HepG2 (cell line): ENCODE data around the gene SYNE1. TPM values are rescaled to one million over a fixed set of nuclear protein-coding genes. Genes with fewer than 3 reads are reported as not detected.

Source experiments
- ATAC-seq: fragments of 200-7000 bp; cut with Tn5 transposase; 3 replicates; pipeline ENCODE4 v1.9.1; 2020; ENCODE audit warnings: mild to moderate bottlenecking, moderate library complexity
- BruUV-seq: library from RNA; stranded (reverse); fragments of 400-500 nt; replicated peaks from 2 replicates; lab custom pipeline; 2021; lab: Mats Ljungman, UMichigan
- CTCF ChIA-PET: fragments of 300-600 bp; formaldehyde crosslinking; extraction: SDS; loops from one replicate; lab custom pipeline; 2021; ENCODE audit warnings: low total read pairs, inconsistent platforms, low intra/inter-chr PET ratio; lab: Yijun Ruan, JAX
- POLR2A ChIA-PET: fragments of 350-600 bp; sonication (Branson Sonifier 250); formaldehyde crosslinking; loops from one replicate; lab custom pipeline; 2020; ENCODE audit warnings: antibody characterized with exemption, inconsistent platforms; lab: Yijun Ruan, JAX
- DNase-seq: peaks from one replicate; pipeline ENCODE4 v3.0.0-alpha.2; 2015; ENCODE audit warnings: low spot score
- FAIRE-seq: peaks from 3 replicates; lab custom pipeline; 2011; peaks lifted over from hg19 to GRCh38; lab: Jason Lieb, UNC
- H2AFZ ChIP-seq: one replicate; pipeline ENCODE4 v1.6.1; 2011; ENCODE audit warnings: low read length, inconsistent platforms
- H3K27ac ChIP-seq: fragments of 300-600 bp; 3 replicates; pipeline ENCODE4 v1.8.0; 2011; ENCODE audit warnings: mixed run types, mild to moderate bottlenecking, mixed read lengths, low read length, inconsistent platforms; ENCODE audit not compliant: insufficient read depth; ENCODE audit errors: extremely low read length
- H3K27me3 ChIP-seq, 2 experiments: fragments of 200-600 bp in 1 of 2; 2 replicates in 1 of 2; 3 replicates in 1 of 2; pipeline versions ENCODE4 v1.6.0 to v1.8.0; 2011; ENCODE audit warnings: low read length in 2 of 2, mild to moderate bottlenecking in 2 of 2, moderate library complexity in 2 of 2, inconsistent platforms in 1 of 2; ENCODE audit not compliant: insufficient read depth in 2 of 2, control insufficient read depth in 1 of 2
- H3K36me3 ChIP-seq, 2 experiments: fragments of 200-600 bp in 1 of 2; replicated peaks in 1 of 2; 2 replicates in 1 of 2; 3 replicates in 1 of 2; pipeline versions ENCODE4 v1.5.1 to v1.8.0; 2011; ENCODE audit warnings: low read length in 2 of 2, inconsistent platforms in 1 of 2; ENCODE audit not compliant: insufficient read depth in 2 of 2, control insufficient read depth in 1 of 2
- H3K4me1 ChIP-seq: 2 replicates; pipeline ENCODE4 v1.5.1; 2012; ENCODE audit warnings: low read length, inconsistent platforms; ENCODE audit not compliant: insufficient read depth
- H3K4me2 ChIP-seq: 2 replicates; pipeline ENCODE4 v1.6.0; 2011; ENCODE audit warnings: low read depth, low read length, inconsistent platforms
- H3K4me3 ChIP-seq, 3 experiments: fragments of 200-600 bp in 1 of 3; sonication (generic), shearing (Covaris generic) in 1 of 3; replicated peaks in 1 of 3; 2 replicates each; pipeline ENCODE4 v1.5.1; 2011 to 2016; ENCODE audit warnings: low read length in 3 of 3, inconsistent platforms in 2 of 3, low read depth in 2 of 3, mild to moderate bottlenecking in 2 of 3, control low read depth in 1 of 3, mixed read lengths in 1 of 3; ENCODE audit not compliant: insufficient read depth in 1 of 3
- H3K79me2 ChIP-seq: one replicate; pipeline ENCODE4 v1.6.1; 2011; ENCODE audit warnings: low read length, inconsistent platforms; ENCODE audit not compliant: insufficient read depth
- H3K9ac ChIP-seq: 2 replicates; pipeline ENCODE4 v1.6.0; 2011; ENCODE audit warnings: mild to moderate bottlenecking, low read depth, low read length, inconsistent platforms; ENCODE audit not compliant: insufficient read depth
- H3K9me3 ChIP-seq: 2 replicates; pipeline ENCODE4 v1.5.1; 2012; ENCODE audit warnings: mild to moderate bottlenecking, low read length
- H4K20me1 ChIP-seq: 2 replicates; pipeline ENCODE4 v1.6.0; 2011; ENCODE audit warnings: inconsistent platforms, mild to moderate bottlenecking, low read length, moderate library complexity; ENCODE audit not compliant: insufficient read depth
- KLF9 ChIP-seq: IDR thresholded peaks from 2 replicates; pipeline ENCODE4 v1.6.1; 2016; ENCODE audit warnings: low read depth
- NR0B2 ChIP-seq: sonication (generic); formaldehyde crosslinking; IDR thresholded peaks from 2 replicates; pipeline ENCODE4 v1.4.0; 2020; ENCODE audit warnings: mild to moderate bottlenecking, missing genetic modification reagents
- THYN1 ChIP-seq: sonication (generic); formaldehyde crosslinking; IDR thresholded peaks from 2 replicates; pipeline ENCODE4 v1.8.1; 2023; ENCODE audit warnings: low read depth, mild to moderate bottlenecking, moderate library complexity, missing genetic modification reagents, borderline replicate concordance
- TOPORS ChIP-seq: sonication (generic); formaldehyde crosslinking; IDR thresholded peaks from 2 replicates; pipeline ENCODE4 v1.8.0; 2023; ENCODE audit warnings: mild to moderate bottlenecking, missing genetic modification reagents
- ZFP90 ChIP-seq: sonication (generic); formaldehyde crosslinking; IDR thresholded peaks from 2 replicates; pipeline ENCODE4 v1.8.0; 2022; ENCODE audit warnings: missing genetic modification reagents, mild to moderate bottlenecking, inconsistent platforms, borderline replicate concordance
- ZKSCAN5 ChIP-seq: sonication (generic); formaldehyde crosslinking; IDR thresholded peaks from 2 replicates; pipeline ENCODE4 v1.5.1; 2020; ENCODE audit warnings: mild to moderate bottlenecking, missing genetic modification reagents
- ZNF431 ChIP-seq: sonication (generic); formaldehyde crosslinking; IDR thresholded peaks from 2 replicates; pipeline ENCODE4 v1.9.0; 2022; ENCODE audit warnings: missing genetic modification reagents, low read depth, mild to moderate bottlenecking, borderline replicate concordance
- WGBS: methylation state at CpG from one replicate; pipeline ENCODE4 v1.1.6; 2017; ENCODE audit warnings: low lambda C conversion rate; 5-methylcytosine and 5-hydroxymethylcytosine counted together
- in situ Hi-C: cut with HindIII; loops from 2 replicates; pipeline ENCODE4 v1.10.0; 2017; ENCODE audit warnings: low pct_unique_long_range_greater_than_20kb; ENCODE audit not compliant: extremely low pct_ligation_motif_present
- intact Hi-C: fragments of 100-400 bp; cut with micrococcal nuclease; formaldehyde crosslinking; loops from one replicate; pipeline ENCODE4 v1.10.0; 2022; ENCODE audit not compliant: unreplicated experiment
- polyA plus RNA-seq, 8 experiments: library from polyadenylated mRNA; depleted of rRNA in 3 of 8; stranded (reverse) in 7 of 8; unstranded in 1 of 8; fragments of >200 nt; fragmentation: Illumina TruSeq in 4 of 8; extraction: Trizol in 4 of 8; gene quantifications; 2 replicates each; pipeline versions ENCODE4 v1.2.1 to v1.2.3, GENCODE V29; 2011 to 2016; ENCODE audit warnings: low read depth in 4 of 8, missing spikeins in 1 of 8, mixed read lengths in 1 of 8; ENCODE audit not compliant: insufficient read depth in 1 of 8
- total RNA-seq, 5 experiments: library from RNA; depleted of rRNA; stranded (reverse); fragments of >200 nt; fragmentation: Illumina TruSeq; extraction: Trizol; gene quantifications; 2 replicates each; pipeline ENCODE4 v1.2.3, GENCODE V29; 2016; ENCODE audit warnings: low read depth in 1 of 5
- TF ChIP-seq, protein P1 (sequence below): sonication (generic); formaldehyde crosslinking; IDR thresholded peaks from 2 replicates; pipeline ENCODE4 v1.5.1; 2020; ENCODE audit warnings: mild to moderate bottlenecking, missing genetic modification reagents, borderline replicate concordance
- TF ChIP-seq, protein P2 (sequence below): sonication (generic); formaldehyde crosslinking; IDR thresholded peaks from 2 replicates; pipeline ENCODE4 v1.5.0; 2020; ENCODE audit warnings: missing genetic modification reagents, mild to moderate bottlenecking, borderline replicate concordance
- TF ChIP-seq, protein P3 (sequence below): sonication (generic); formaldehyde crosslinking; IDR thresholded peaks from 2 replicates; pipeline ENCODE4 v1.4.0; 2020; ENCODE audit warnings: missing genetic modification reagents, borderline replicate concordance

SYNE1 gene
- total and polyA plus RNA-seq, 2 of the 13 experiments (the other 11 are each of a cell fraction or from before 2014, with no cell fraction given) = 5.5 to 15.9 TPM

- TF ChIP-seq, protein P1, sequence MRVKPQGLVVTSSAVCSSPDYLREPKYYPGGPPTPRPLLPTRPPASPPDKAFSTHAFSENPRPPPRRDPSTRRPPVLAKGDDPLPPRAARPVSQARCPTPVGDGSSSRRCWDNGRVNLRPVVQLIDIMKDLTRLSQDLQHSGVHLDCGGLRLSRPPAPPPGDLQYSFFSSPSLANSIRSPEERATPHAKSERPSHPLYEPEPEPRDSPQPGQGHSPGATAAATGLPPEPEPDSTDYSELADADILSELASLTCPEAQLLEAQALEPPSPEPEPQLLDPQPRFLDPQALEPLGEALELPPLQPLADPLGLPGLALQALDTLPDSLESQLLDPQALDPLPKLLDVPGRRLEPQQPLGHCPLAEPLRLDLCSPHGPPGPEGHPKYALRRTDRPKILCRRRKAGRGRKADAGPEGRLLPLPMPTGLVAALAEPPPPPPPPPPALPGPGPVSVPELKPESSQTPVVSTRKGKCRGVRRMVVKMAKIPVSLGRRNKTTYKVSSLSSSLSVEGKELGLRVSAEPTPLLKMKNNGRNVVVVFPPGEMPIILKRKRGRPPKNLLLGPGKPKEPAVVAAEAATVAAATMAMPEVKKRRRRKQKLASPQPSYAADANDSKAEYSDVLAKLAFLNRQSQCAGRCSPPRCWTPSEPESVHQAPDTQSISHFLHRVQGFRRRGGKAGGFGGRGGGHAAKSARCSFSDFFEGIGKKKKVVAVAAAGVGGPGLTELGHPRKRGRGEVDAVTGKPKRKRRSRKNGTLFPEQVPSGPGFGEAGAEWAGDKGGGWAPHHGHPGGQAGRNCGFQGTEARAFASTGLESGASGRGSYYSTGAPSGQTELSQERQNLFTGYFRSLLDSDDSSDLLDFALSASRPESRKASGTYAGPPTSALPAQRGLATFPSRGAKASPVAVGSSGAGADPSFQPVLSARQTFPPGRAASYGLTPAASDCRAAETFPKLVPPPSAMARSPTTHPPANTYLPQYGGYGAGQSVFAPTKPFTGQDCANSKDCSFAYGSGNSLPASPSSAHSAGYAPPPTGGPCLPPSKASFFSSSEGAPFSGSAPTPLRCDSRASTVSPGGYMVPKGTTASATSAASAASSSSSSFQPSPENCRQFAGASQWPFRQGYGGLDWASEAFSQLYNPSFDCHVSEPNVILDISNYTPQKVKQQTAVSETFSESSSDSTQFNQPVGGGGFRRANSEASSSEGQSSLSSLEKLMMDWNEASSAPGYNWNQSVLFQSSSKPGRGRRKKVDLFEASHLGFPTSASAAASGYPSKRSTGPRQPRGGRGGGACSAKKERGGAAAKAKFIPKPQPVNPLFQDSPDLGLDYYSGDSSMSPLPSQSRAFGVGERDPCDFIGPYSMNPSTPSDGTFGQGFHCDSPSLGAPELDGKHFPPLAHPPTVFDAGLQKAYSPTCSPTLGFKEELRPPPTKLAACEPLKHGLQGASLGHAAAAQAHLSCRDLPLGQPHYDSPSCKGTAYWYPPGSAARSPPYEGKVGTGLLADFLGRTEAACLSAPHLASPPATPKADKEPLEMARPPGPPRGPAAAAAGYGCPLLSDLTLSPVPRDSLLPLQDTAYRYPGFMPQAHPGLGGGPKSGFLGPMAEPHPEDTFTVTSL (CRISPR knock-in tag) = no peak
- TF ChIP-seq, protein P2, sequence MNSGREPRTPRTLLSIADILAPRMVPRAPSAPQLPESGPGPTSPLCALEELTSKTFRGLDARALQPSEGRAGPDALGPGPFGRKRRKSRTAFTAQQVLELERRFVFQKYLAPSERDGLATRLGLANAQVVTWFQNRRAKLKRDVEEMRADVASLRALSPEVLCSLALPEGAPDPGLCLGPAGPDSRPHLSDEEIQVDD = no peak
Observed at GRCh38 chr6:152401978-152402377, 235.2 kb downstream of the SYNE1 start (continued).

DNA sequence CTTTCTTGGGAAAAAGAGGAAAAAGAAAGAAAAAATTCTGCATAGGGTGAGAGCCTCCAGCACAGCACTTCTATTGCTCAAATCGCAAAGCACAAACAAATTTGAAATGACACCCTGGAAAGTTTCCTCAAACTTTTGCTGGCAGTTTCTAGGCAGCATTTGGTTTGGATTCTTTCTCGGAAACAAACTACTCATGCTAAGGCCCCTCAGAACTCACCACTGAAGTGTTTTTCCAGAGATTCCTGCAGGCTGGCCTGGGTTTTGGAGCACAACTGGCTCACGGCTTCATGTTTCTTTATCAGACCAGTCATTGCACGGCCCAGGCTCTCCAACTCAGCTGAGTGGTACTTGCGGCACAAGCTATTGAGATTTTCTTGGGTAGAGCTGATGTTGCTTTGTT, 237.8 kb downstream of the SYNE1 start:
- in situ Hi-C loops = no loop called here
- no peak overlapping the region for H2AFZ ChIP-seq
- intact Hi-C loops = no loop called here
- 62% methylated on average over 5 of the region's 5 CpGs for WGBS
- TF ChIP-seq TOPORS (CRISPR knock-in tag) (no peak), ZKSCAN5 (CRISPR knock-in tag) (no peak), NR0B2 (CRISPR knock-in tag) (no peak), ZFP90 (CRISPR knock-in tag) (no peak), KLF9 (CRISPR knock-in tag) (no peak), THYN1 (CRISPR knock-in tag) (no peak), ZNF431 (CRISPR knock-in tag) (no peak)
- TF ChIP-seq, protein P3, sequence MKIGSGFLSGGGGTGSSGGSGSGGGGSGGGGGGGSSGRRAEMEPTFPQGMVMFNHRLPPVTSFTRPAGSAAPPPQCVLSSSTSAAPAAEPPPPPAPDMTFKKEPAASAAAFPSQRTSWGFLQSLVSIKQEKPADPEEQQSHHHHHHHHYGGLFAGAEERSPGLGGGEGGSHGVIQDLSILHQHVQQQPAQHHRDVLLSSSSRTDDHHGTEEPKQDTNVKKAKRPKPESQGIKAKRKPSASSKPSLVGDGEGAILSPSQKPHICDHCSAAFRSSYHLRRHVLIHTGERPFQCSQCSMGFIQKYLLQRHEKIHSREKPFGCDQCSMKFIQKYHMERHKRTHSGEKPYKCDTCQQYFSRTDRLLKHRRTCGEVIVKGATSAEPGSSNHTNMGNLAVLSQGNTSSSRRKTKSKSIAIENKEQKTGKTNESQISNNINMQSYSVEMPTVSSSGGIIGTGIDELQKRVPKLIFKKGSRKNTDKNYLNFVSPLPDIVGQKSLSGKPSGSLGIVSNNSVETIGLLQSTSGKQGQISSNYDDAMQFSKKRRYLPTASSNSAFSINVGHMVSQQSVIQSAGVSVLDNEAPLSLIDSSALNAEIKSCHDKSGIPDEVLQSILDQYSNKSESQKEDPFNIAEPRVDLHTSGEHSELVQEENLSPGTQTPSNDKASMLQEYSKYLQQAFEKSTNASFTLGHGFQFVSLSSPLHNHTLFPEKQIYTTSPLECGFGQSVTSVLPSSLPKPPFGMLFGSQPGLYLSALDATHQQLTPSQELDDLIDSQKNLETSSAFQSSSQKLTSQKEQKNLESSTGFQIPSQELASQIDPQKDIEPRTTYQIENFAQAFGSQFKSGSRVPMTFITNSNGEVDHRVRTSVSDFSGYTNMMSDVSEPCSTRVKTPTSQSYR (CRISPR knock-in tag) = no peak
- no peak overlapping the region for H3K4me3 ChIP-seq
- H3K9me3 ChIP-seq = no peaks in the 10 kb centered on the region
- ATAC-seq (no peak), FAIRE-seq (no peak), DNase-seq (no peak)
- H3K9ac ChIP-seq = no peak overlapping the region
- no peaks in the 10 kb centered on the region for H3K79me2 ChIP-seq
- no peak overlapping the region for H3K27ac ChIP-seq
- no peaks in the 10 kb centered on the region for H3K27me3 ChIP-seq
- no peaks in the 10 kb centered on the region for H3K4me1 ChIP-seq
- H4K20me1 ChIP-seq = no peaks in the 10 kb centered on the region
- no peaks in the 10 kb centered on the region for H3K36me3 ChIP-seq
- H3K4me2 ChIP-seq = no peak overlapping the region
- POLR2A ChIA-PET = no interaction called here
- CTCF ChIA-PET = no interaction called here
- BruUV-seq = no TSS peak
